ACHN (cell line): ENCODE measurements around the gene NCAN.
"Not testable (repeated sequence)": the region's sequence is repeated elsewhere in the genome, so short reads cannot be mapped to it uniquely, and the experiment has no call there.

Experiments
- DNase-seq: peaks from one replicate; pipeline ENCODE4 v3.0.0-alpha.2; 2015
- in situ Hi-C: cut with HindIII; loops from 2 replicates; pipeline ENCODE4 v1.10.0; 2017; ENCODE audit warnings: low sequenced_read_pairs, low pct_ligation_motif_present, low pct_unique_long_range_greater_than_20kb

NCAN gene

DNA sequence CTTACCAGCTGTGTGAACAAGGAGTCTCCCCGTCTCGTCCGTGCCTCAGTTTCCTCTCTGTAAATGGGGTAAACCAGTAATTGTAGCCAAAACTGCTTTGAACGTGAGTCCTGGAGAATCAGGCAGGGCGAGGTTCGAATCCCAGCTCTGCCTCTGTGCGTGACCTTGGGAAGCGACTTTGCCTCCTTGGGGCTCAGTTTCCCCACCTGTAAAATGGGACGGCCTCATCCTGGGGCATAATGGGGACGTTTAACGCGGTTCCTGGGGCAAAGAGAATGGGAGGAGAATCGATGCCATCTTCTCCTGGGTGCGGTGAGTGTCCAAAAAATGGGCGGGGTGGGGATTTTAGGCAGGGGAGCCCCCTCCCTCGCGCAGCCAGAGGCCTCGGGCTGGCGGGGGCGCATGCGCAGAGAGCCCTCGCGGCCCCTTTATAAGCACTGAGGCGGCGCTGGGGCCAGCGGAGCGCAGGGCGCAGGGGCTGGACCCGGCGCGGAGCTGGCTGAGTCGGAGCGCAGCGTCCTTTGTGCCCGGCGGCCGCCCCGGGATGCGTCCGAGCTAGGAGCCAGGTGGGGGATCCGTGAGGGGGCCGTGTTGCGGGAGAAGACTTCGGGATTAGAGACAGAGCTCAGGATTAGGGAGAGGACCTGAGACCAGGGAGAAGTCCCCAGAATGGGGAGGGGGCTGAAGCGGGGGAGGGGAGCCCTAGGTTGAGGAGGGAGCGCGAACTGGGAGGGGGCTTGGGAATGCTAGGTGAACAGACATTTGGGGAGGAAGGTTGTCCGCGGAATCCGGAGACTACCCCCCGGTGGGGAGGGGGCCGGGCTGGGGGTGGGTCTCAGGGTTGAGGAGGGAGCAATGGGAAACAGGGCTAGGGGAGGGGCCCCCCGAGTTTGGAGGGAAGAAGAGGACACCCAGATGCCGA is at the start of gene NCAN:
Gene NCAN, plus strand, starts transcription at position 460 of the 922 bp plus-strand sequence. CDS start 4,996 bp downstream, outside the sequence.
- DNase-seq: no peak
- in situ Hi-C loops: no loop called here

DNA sequence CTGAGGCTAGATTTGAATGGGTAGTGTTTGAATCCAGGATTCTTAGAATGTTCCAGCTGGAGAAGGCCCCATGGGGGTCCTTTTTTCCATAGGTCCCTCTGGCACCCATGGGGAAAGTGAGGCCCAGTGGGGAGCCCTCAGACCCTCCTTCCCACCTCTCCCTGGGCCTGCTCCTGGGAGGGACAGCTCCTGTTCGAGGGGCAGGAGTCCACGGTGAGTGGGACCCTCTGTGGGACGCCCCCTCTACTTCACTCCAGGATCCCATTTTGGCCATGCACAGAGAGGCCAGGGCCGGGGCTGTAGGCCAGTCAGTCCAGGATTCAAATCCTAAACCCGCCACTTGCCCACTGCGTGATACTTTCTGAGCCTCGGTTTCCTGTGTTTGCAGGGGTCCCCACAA is 49.3 kb upstream of the NCAN start:
- in situ Hi-C loops: no loop called here
- DNase-seq: no peak

DNA sequence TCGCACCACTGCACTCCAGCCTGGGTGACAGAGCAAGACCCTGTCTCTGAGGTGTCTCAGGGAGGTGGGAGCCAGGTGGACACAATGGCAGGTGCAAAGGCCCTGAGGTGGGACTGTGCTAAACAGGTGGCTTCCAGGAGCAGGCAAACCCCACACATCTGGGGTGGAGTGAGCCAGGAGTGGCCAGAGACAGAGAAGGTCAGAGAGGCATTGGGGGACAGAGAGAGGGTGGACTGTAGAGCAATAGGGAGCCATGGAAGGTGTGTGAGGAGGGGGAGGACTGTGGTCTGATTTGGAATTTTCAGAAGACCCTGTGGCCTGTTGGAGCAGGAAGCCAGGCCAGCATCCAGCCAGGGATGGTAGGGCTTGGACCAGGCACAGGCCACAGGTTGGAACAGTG is 46.4 kb upstream of the NCAN start:
- DNase-seq: no peak
- in situ Hi-C loops: no loop called here

DNA sequence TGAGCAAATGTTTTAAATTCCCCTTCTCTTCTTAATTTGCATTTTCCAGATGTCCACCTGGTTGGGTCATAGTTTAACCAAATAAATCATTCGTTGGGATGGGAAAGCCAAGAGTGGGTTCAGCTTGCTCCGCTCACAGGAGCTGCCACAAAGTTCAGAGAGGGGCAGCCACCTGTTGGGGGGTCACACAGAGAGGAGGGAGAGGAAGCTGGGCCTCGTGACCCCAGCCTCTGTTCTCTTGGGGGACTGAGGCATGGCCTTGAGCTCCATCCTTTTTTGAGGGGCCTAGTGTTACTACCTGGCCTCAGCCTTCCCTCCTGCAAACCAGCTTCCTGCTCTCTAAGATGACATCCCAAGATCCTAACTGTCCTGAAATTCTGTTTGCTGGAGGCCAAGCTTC is 44.1 kb upstream of the NCAN start:
- no peak for DNase-seq
- in situ Hi-C loops: no loop called here

DNA sequence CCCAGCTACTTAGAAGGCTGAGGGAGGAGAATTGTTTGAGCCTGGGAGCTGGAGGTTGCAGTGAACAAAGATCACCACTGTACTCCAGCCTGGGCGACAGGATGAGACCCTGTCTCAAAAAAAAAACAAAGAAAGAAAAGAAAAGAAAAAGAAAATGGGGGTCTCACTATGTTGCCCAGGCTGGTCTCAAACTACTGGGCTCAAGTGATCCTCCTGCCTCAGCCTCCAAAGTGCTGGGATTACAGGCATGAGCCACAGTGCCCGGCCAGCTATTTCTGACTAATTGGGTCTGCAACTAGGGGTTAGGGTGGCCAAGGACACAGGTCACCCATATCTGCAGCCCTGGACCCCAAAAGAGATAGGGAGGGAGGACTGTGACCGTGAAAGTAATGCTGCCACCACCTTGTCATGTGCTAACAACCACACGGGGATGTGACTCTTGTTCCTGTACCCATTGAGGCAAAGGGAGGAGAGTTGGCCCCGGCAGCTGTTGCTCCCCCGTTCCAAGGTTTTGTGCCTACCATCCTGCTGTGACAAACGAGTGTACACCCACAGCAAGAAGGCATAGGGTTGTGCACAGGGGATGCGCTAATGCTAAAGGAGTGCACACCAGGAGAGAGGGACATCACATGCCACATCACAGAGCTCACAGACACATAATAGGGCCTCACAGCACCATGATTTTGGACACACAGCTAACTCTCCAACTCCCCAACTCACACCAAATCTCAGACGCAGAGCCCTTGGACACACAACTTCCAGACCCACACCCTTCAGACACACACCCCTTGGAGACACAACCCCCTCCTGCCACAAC is 42.3 kb upstream of the NCAN start:
- in situ Hi-C loops: no loop called here

DNA sequence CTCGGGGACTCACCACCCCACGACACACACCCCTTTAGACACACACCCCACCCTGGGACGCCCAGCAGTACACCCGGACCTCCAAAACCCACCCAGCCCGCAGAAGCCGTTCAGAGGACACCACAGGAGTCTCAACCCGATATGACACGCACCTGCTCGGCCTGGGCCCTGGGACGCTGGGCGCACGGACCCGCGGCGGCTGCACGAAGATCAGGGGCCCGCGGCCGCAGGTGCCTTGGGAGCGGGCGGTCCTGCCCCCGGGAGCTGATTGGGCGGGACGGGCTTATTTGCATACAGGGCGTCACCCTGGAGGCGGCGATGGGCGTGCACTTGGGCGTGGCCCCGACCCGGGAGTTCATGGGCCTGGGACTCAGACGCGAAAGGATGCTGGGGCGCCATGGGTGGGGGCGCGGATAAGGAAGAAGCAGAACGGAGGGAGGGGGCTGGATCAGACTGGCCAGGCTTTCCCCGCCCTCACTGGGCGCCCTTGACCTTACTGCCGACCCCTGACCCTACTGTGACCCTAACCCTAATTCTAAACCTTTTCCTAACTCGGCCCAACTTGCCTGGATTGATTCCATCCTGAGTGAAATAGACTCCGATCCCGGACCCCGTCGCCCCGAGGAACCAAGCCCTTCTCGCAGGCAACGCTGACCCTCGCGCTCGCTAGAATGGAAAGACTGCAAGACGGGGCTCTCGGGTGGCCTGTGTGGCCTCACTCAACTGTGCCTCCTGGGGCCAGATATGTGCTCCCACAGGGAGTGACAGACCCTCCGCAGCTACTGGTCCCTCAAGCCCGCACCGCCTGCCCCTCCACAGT is 41.5 kb upstream of the NCAN start, which contains the start of gene MEF2B:
Gene MEF2B, minus strand, starts transcription at position 211 of the 820 bp plus-strand sequence. CDS start 19,528 bp downstream, outside the sequence.
- in situ Hi-C loops: no loop called here
- peak; percentile 53 for DNase-seq

More for the DNA sequence above, 42.3 kb upstream of the NCAN start:
- DNase-seq: no peak

DNA sequence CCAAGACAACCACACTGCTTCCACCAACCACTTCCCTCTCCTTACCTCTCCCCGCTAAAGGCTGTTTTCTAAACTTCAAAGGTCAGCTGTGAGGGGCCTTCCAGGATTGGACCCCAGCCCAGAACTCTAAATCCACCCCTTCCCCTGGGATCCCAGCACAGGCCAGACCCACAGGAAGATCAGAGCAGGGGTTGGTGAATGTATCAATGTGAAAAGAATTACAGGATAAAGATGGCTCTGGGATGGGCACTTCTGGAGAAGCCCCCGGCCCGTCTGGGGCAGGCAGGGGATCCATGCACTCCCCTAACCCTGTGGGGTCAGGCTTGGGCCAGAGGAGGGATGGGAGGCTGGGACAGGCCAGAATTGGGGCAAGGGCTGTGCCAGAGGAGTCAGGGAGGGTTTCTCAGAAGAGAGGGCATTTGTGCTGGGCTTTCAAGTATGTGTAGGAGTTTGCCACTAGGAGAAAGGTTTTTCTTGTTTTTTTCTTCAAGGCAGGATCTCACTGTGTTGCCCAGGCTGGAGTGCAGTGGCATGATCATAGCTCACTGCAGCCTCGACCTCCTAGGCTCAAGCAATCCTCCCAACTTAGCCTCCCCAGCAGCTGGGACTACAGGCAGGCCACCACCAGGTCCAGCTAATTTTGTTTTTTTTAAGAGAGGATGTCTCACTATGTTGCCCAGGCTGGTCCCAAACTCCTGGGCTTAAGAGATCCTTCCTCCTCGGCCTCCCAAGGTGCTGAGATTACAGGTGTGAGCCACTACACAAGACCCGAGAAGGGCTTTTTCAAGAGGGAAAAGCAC is 40.7 kb upstream of the NCAN start:
- in situ Hi-C loops: no loop called here
- DNase-seq: no peak

DNA sequence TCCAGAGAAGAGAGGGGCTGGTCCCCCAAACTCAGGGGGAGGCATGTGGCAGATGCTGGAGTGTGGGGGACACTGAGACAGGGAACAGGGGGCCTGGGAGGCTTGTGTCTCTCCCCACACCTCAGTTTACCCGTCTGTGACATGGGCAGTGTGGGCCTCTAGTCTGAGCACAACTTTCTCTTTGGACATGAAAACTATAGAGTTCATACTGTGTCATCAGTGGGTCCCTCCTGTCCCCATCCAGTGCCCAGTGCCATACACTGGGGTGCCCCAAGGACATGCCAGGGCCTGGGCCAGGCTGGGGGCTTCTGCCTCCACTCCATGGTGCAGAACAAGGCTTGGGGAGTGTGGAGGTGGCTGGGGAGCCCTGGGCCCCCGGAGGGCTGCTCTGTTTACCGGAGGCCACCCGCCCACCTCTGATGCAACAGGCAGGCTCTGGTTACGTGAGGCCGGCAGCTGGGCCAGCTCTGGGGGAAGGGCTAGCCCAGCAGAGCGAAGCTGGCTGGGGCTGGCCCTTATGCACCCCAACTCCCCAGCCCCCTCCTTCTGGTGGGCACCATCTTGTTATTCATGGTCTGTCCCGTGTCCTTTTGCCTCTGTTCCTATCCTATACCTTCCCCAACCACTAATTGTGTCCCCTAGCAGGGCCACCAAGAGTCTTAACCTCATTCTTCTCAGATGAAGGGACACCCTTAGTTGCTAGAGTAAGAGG is 39.8 kb upstream of the NCAN start:
- in situ Hi-C loops: no loop called here
- DNase-seq: no peak

DNA sequence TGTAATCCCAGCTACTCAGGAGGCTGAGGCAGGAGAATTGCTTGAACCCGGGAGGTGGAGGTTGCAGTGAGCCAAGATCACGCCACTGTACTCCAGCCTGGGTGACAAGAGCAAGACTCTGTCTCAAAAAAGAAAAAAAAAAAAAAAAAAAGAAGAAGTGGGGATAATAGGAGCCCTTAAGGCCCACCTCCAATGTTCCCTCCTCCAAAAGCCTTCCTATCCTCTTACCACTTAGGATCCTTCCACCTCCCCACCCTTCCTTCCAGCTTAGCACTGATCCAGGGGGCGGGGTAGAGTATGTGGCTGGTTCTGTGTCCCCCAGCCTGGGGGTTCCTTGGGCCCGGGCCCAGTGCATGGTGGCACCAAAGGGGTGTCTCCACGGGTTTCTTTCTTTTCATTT is 38.5 kb upstream of the NCAN start:
- in situ Hi-C loops, DNase-seq: not testable (repeated sequence)

DNA sequence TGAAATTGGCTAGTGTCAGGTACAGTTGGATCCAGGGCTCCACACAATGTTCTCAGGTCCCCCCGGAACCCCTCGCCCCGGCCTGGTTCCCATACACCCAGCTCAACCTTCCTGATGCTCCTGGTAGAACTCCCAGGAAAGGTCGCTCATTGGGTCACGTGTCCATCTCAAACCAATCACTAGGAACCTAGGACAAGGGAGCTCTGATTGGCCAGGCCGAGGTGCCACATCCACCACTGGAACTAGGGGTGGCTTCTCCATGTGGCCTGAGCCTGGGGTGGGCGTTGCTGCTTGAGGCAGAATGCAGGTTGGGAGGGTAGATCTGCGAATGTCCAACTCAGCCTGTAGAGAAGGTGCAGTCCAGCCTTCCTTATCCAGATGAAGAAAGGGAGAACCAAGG is 34.8 kb upstream of the NCAN start:
- DNase-seq: no peak
- in situ Hi-C loops: no loop called here

DNA sequence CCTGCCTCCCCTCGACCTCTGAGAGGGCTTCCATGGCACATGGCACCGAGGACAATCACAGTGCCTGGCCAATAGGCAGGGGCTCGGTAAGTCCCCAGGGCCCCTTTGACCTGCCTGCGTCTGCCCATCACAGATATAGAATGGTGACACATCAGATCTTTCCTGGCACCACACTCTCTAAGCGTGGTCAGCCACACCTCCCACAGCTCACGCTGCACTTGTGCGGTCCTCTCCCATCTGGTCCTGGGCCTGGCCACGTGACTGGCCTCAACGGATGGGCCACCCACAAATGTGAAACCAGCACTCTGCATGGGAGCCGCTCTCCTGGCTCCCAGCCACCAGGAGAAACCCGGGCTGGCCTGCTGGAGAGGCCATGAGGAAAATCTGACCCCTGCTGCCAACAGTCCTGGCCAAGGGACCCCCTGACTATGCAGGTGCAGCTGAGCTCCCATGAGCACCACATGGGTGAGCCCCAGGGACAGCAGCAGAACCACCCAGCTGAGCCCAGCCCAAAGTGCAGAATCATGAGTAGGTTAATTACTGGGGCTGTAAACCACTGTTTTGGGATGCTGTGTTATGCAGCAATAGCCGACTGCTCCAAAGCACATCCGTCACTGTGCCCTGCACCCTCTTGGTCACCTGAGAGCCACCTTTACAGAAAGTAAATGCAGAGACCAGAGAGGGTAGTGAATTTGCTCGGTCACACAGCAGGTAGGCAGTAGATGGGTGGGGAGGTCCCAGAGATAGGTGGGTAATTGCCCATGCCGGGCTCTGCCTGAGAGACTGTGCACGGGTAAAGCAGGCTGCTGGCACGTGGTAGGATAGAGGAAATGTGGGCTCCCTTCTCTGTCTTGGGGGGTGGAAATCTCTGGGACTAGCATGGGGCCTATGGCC is 32.0 kb upstream of the NCAN start:
- DNase-seq: peak; percentile 93
- in situ Hi-C loops: no loop called here

DNA sequence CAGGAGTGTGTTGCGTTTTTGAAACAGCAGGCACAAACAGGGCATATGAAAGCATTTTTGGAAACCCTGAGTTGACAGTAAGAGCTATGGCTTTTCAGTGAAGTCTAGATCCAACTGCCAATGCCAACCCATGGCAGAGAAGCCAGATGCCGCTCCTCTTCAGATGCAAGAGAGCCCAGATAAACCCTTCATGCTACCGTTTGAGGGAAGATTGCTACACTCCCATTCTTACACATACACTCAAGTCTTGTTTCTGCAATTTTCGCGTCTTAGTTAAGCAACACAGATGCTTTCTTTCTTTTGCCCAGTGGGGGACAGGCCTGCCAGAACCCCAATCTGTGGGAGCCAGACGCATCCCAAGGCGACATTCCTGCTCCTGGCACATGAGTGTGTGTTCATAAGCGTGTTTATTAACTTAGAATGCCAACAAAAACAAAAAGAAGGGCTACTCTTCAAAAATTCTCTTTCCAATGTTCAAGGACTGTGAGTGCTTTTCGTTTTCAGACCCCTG is 30.2 kb upstream of the NCAN start:
- no peak for DNase-seq
- in situ Hi-C loops: no loop called here

DNA sequence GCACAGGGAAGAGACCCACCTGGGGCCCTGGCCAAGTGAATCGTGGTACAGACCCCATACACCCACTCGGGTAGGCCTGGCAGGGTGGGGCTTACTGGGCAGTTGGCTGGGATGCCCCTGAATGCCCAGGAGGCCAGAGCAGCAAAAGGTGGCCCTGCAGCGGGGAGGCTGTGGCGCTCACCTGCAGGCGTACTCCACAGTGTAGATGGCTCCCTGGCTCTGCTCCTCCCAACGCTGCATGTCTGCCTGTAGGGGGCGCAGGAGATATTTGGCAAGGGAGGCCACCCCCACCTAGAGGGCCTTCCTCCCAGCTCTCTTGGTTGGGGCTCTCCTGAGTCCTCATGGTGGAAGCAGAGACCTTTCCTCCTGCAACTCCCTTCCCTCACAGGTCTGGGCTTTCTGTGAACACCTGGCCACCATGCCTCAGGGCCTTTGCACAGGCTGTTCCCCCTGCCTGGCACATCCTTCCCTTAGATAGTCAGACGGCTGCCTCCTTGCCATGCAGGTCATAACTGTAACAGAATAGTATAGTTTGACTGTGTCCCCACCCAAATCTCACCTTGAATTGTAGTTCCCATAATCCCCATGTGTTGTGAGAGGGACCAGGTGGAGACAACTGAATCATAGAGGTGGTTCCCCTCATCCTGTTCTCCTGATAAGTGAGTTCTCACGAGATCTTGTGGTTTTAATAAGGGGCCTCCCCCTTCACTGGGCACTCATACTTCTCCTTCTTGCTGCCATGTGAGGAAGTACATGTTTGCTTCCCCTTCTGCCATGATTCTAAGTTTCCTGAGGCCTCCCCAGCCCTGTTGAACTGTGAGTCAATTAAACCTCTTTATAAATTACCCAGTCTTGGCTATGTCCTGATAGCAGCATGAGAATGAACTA is 25.7 kb upstream of the NCAN start:
- peak; percentile 41 for DNase-seq
- in situ Hi-C loops: no loop called here

DNA sequence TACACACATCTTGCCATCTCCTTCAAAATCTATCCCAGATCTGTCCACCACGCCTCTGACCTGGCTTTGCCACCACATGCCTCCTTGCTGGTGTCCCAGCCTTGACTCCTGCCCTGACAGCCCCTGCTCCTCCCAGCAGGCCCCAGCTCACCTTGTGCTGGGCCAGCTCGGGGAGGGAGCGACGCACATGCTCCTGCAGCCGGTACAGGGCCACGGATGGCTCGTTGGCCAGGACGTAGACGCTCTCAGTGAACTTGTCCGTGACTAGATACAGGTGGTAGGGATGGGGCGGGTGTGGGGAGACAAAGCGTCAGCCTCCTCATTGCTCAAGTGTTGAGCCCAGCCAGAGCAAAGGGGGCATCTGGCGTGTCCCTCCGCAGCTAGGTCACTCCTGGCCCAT is 25.0 kb upstream of the NCAN start:
- no peak for DNase-seq
- in situ Hi-C loops: no loop called here

DNA sequence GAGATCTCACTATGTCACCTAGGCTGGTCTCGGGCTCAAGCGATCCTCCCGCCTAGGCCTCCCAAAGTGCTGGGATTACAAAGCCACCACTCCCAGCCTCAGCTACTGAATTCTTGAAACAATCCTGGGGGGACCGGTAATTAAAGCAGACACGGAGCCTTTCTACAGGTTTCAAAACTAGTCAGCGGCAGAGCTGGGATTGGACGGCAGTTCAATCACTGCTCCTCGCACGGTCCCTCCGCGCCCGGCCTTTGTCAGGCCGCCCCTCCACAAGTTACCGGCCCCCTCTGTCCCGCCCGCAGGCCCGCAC is 20.0 kb upstream of the NCAN start:
- no peak for DNase-seq
- in situ Hi-C loops: no loop called here
